GM12801 (cell line): ENCODE measurements around the gene LASP1NB.

Experiments
- CTCF ChIP-seq: IDR thresholded peaks from one replicate; pipeline ENCODE4 v1.5.1; 2011; ENCODE audit warnings: control low read depth; ENCODE audit not compliant: insufficient read length; ENCODE audit errors: extremely low read depth

The LASP1NB gene

DNA sequence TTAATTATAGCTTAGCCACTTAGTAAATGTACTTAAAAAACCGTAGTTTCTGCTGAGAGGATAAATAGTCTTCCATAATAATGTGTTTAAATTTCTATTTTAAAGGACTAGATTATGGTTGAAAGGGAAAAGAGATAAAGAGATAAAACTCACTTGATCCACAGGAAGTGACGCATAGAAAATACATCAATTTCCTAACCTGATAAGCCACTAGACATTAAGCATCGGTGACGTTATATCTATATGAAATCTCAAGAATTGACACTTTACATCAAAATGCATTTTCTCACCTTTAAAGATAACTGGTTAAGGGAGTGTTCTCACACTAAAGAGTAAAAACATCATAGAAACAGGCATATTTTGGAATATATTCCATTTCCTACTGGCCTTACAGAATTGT is 36.0 kb downstream of the LASP1NB start:
- no peak for TF ChIP-seq CTCF

DNA sequence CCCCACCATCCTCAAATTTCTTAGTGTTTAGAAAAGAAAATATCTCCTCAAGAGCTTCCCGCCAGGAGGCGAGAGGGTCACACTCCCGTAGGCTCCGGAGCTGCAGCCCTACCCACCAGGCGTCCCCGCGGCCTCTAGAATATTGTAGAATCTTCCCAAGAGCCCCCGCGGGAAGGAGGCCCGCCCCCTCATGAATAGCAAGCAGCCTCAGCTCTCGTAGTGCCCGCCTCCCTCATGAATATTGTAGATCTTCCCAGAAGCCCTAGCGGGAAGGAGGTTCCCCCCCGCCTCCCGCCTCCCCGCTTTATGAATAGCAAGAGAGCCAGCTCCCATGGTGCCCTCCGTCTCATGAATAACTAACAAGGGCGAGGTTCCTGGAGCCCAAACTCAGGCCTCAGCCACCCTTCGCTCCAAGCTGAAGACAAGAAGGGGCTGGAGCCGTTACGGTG is 41.9 kb downstream of the LASP1NB start, which contains the start of gene FBXO47:
Gene FBXO47 (minus strand): TSS at position 114 of the 449 bp plus-strand sequence. CDS start 4,378 bp downstream, outside the sequence.
- no peak for TF ChIP-seq CTCF

DNA sequence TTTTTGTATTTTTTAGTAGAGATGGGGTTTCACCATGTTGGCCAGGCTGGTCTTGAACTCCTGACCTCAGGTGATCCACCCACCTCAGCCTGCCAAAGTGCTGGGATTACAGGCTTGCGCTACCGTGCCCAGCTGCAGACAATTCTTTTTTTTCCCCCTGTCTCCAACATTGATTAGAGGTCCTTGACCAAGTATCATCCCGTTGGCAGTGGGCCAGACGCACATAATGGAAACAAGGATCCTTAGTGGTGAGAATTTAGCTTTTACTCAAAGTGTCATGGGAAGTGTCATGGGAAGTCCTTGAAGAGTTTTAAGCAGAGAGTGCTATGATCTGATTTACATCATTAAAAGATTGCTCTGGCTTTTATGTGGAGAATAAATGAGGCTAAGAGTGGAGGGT is 43.9 kb downstream of the LASP1NB start:
- TF ChIP-seq CTCF, result no peak

GRCh38 chr17:38970128-38970527 is 44.7 kb downstream of the LASP1NB start:
- TF ChIP-seq CTCF, result no peak

- no peak for TF ChIP-seq CTCF
These were observed 45.4 kb downstream of the LASP1NB start for GRCh38 chr17:38970804-38971203.

GRCh38 chr17:38978180-38978579 is 52.8 kb downstream of the LASP1NB start:
- TF ChIP-seq CTCF, result no peak
